A549 (cell line): Measurements from ENCODE around the gene FBXL13. TPM values are rescaled to one million over a fixed set of nuclear protein-coding genes. Genes with fewer than 3 reads are reported as not detected.

ENCODE experiments used
- ATAC-seq, 2 experiments: fragments of 200-7000 bp in 1 of 2; fragments of >200 bp in 1 of 2; cut with Nextera tagmentation in 1 of 2; cut with Tn5 transposase in 1 of 2; 3 replicates each; pipeline versions ENCODE4 v1.8.0 to v1.9.1; 2018 to 2020; ENCODE audit warnings: mild to moderate bottlenecking in 1 of 2, moderate library complexity in 1 of 2
- CTCF ChIA-PET: fragments of 300-600 bp; sonication (Branson Sonifier 250); formaldehyde crosslinking; extraction: SDS; loops from one replicate; lab custom pipeline; 2021; ENCODE audit warnings: antibody characterized with exemption, inconsistent platforms; lab: Yijun Ruan, JAX
- POLR2A ChIA-PET: fragments of 350-600 bp; formaldehyde crosslinking; extraction: SDS; loops from one replicate; lab custom pipeline; 2021; ENCODE audit warnings: antibody characterized with exemption, inconsistent platforms; lab: Yijun Ruan, JAX
- DNase-seq, 2 experiments: peaks; one replicate each; pipeline versions ENCODE4 v3.0.0 to v3.0.0-alpha.2; 2011 to 2016; ENCODE audit warnings: low read depth in 1 of 2, low spot score in 1 of 2
- FAIRE-seq: peaks from 2 replicates; lab custom pipeline; 2011; peaks lifted over from hg19 to GRCh38; lab: Jason Lieb, UNC
- H3K27ac ChIP-seq, 2 experiments: fragments of >200 bp; sonication (Bioruptor Twin); formaldehyde crosslinking; 3 replicates each; pipeline ENCODE4 v1.5.1; 2016 to 2017
- H3K4me1 ChIP-seq: fragments of >200 bp; sonication (Bioruptor Twin); formaldehyde crosslinking; 3 replicates; pipeline ENCODE4 v1.6.1; 2016
- H3K4me2 ChIP-seq: fragments of >200 bp; sonication (Bioruptor Twin); formaldehyde crosslinking; 3 replicates; pipeline ENCODE4 v1.6.1; 2016
- H3K4me3 ChIP-seq: fragments of >200 bp; sonication (Bioruptor Twin); formaldehyde crosslinking; 3 replicates; pipeline ENCODE4 v1.5.1; 2016
- H3K9me3 ChIP-seq: fragments of >200 bp; sonication (Bioruptor Twin); formaldehyde crosslinking; 3 replicates; pipeline ENCODE4 v1.6.1; 2016
- ATOH8 ChIP-seq: fragments of 250-450 bp; sonication (Bioruptor Pico); IDR thresholded peaks from 2 replicates; pipeline ENCODE4 v1.5.0; 2020; ENCODE audit warnings: low read depth, mild to moderate bottlenecking, moderate library complexity
- FOSL2 ChIP-seq, 2 experiments: fragments of 450-650 bp in 1 of 2; fragments of >200 bp in 1 of 2; sonication (Bioruptor Twin) in 1 of 2; formaldehyde crosslinking; IDR thresholded peaks; 2 replicates each; pipeline versions ENCODE4 v1.5.0 to v1.6.1; 2016 to 2020; ENCODE audit warnings: mild to moderate bottlenecking in 1 of 2, moderate library complexity in 1 of 2
- FOXS1 ChIP-seq: fragments of 250-450 bp; sonication (Bioruptor Pico); IDR thresholded peaks from 2 replicates; pipeline ENCODE4 v1.5.0; 2020; ENCODE audit warnings: mild to moderate bottlenecking, moderate library complexity
- HDAC2 ChIP-seq: fragments of 200-600 bp; sonication (generic); IDR thresholded peaks from 2 replicates; pipeline ENCODE4 v1.6.1; 2016
- HEYL ChIP-seq: fragments of 250-450 bp; sonication (Bioruptor Pico); IDR thresholded peaks from 2 replicates; pipeline ENCODE4 v1.8.0; 2021; ENCODE audit warnings: mild to moderate bottlenecking, moderate library complexity
- JUN ChIP-seq, 2 experiments: fragments of >200 bp; sonication (Bioruptor Twin); formaldehyde crosslinking; IDR thresholded peaks; 2 replicates in 1 of 2; 3 replicates in 1 of 2; pipeline ENCODE4 v1.6.1; 2016 to 2017
- JUNB ChIP-seq: fragments of >200 bp; sonication (Bioruptor Twin); formaldehyde crosslinking; IDR thresholded peaks from 2 replicates; pipeline ENCODE4 v1.6.1; 2016
- MAFK ChIP-seq: fragments of 450-650 bp; IDR thresholded peaks from 2 replicates; pipeline ENCODE4 v1.6.1; 2014; ENCODE audit not compliant: partially characterized antibody
- MAZ ChIP-seq: fragments of 150-350 bp; IDR thresholded peaks from 2 replicates; pipeline ENCODE4 v1.6.1; 2014; ENCODE audit warnings: antibody characterized with exemption, low read depth, low read length, borderline replicate concordance
- NFE2L2 ChIP-seq: fragments of 150-350 bp; conservative IDR thresholded peaks from 2 replicates; pipeline ENCODE4 v1.6.1; 2014; ENCODE audit warnings: low read length
- POLR2A ChIP-seq: IDR thresholded peaks from 2 replicates; pipeline ENCODE4 v1.6.1; 2012; ENCODE audit warnings: mild to moderate bottlenecking, low read length
- POLR2AphosphoS2 ChIP-seq: conservative IDR thresholded peaks from 2 replicates; pipeline ENCODE4 v1.6.1; 2012; ENCODE audit warnings: low read length, improper control_type of control experiment, inconsistent platforms
- REST ChIP-seq: fragments of 200-600 bp; sonication (generic); IDR thresholded peaks from 2 replicates; pipeline ENCODE4 v1.6.1; 2016; ENCODE audit warnings: antibody characterized with exemption, mild to moderate bottlenecking, moderate library complexity
- SMC3 ChIP-seq: fragments of >200 bp; sonication (Bioruptor Twin); formaldehyde crosslinking; IDR thresholded peaks from 3 replicates; pipeline ENCODE4 v1.6.1; 2018; ENCODE audit warnings: inconsistent platforms
- ZFP36 ChIP-seq: fragments of 450-650 bp; IDR thresholded peaks from 2 replicates; pipeline ENCODE4 v1.6.1; 2014; ENCODE audit warnings: borderline replicate concordance; ENCODE audit not compliant: partially characterized antibody
- WGBS: methylation state at CpG from one replicate; pipeline ENCODE4 v1.1.6; 2017; ENCODE audit errors: missing lambda C conversion rate; 5-methylcytosine and 5-hydroxymethylcytosine counted together
- polyA plus RNA-seq, 4 experiments: library from polyadenylated mRNA; depleted of rRNA in 3 of 4; stranded (reverse); fragments of >200 nt; fragmentation: RNase III in 1 of 4; extraction: RNeasy Plus Mini Kit Qiagen cat#74134 plus additional on column Dnase treatment in 1 of 4; gene quantifications; 2 replicates in 3 of 4; 3 replicates in 1 of 4; pipeline ENCODE4 v1.2.3, GENCODE V29; 2011 to 2017
- TF ChIP-seq, protein P1 (sequence below): fragments of 150-350 bp; IDR thresholded peaks from 2 replicates; pipeline ENCODE4 v1.6.1; 2014; ENCODE audit warnings: low read depth, mild to moderate bottlenecking, low read length

FBXL13 gene
- polyA plus RNA-seq, 2 of the 4 experiments (the other 2 are of a cell fraction), result 0.45 to 0.70 TPM

GRCh38 chr7:102991077-102991539, 83.5 kb downstream of the FBXL13 start:
- peak overlapping the region; percentile 78 for H3K4me2 ChIP-seq
- H3K4me3 ChIP-seq, result no peak overlapping the region
- no peak for FAIRE-seq
- DNase-seq, result peak in 1 of 2 experiments; percentile 4
- TF ChIP-seq FOXS1 (CRISPR knock-in tag) (no peak), POLR2A (no peak), ZFP36 (no peak), MAZ (no peak), SMC3 (no peak), NFE2L2 (no peak), REST (no peak), HEYL (CRISPR knock-in tag) (no peak)
- ATAC-seq, result no peak; a peak in 1 of 6 replicates
- POLR2A ChIA-PET, result no interaction called here
- 0 out of 3 replicates have a peak, but pooled peaks cover 3% of the 10 kb centered on the region for H3K9me3 ChIP-seq
- CTCF ChIA-PET, result no interaction called here
- H3K27ac ChIP-seq, result peak overlapping the region; percentile 78 to 88
- H3K4me1 ChIP-seq, result peaks cover 37% of the 10 kb centered on the region

DNA sequence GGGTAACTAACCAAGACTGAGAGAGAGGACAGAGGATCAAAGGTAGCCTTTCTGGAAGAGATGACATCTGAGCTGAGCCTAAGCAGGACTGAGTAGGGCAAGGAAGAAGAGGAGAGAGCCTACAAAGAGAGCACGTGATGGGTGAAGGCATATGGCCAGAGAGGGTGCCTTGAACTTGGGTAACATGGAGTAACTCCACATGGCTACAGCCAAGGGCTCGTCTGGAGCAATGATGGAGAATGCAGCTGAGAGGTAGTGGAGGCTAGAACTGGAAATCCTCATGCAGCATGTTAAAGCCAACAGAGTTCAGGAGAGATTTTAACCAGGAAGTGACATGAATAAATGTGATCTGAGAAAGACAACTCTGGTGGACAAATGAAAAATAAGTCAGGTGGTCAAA, 84.0 kb downstream of the FBXL13 start:
- ATAC-seq, result no peak
- Histone ChIP-seq H3K4me3 (no peak overlapping the region), H3K9me3 (0 out of 3 replicates have a peak, but pooled peaks cover 3% of the 10 kb centered on the region), H3K4me2 (no peak overlapping the region; the same call in 2 of the 3 replicates), H3K4me1 (peaks cover 37% of the 10 kb centered on the region), H3K27ac (peak overlapping the region; percentile 78 to 88)
- 72% methylated on average over 2 of the region's 2 CpGs for WGBS
- POLR2A ChIA-PET, result no interaction called here
- no peak for TF ChIP-seq JUN (IDR thresholded peaks at IDR 0.05)
- TF ChIP-seq, all 56 proteins: peak for 0
- FAIRE-seq (no peak), DNase-seq (no peak)
- CTCF ChIA-PET, result no interaction called here

- POLR2A ChIA-PET, result no interaction called here
- peak overlapping the region; percentile 50 to 78; a peak in 4 of 6 replicates for H3K27ac ChIP-seq
- FAIRE-seq, result no peak
- 81% methylated on average over 6 of the region's 6 CpGs for WGBS
- TF ChIP-seq, protein P1, sequence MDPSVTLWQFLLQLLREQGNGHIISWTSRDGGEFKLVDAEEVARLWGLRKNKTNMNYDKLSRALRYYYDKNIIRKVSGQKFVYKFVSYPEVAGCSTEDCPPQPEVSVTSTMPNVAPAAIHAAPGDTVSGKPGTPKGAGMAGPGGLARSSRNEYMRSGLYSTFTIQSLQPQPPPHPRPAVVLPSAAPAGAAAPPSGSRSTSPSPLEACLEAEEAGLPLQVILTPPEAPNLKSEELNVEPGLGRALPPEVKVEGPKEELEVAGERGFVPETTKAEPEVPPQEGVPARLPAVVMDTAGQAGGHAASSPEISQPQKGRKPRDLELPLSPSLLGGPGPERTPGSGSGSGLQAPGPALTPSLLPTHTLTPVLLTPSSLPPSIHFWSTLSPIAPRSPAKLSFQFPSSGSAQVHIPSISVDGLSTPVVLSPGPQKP, result no peak
- TF ChIP-seq HDAC2 (no peak), JUNB (no peak), MAFK (no peak), POLR2A (no peak), ATOH8 (no peak), POLR2AphosphoS2 (no peak), FOSL2 (IDR thresholded peaks at IDR 0.05) (no peak), FOSL2 (CRISPR knock-in tag; IDR thresholded peaks at IDR 0.05) (no peak), MAZ (no peak)
- no peaks in the 10 kb centered on the region for H3K9me3 ChIP-seq
- H3K4me3 ChIP-seq, result no peak overlapping the region
- peaks cover 34% of the 10 kb centered on the region for H3K4me1 ChIP-seq
- ATAC-seq, result no peak
- CTCF ChIA-PET, result interaction anchor here (1.0 to 1.5 kb wide), 3 partner anchors 43 to 168 kb away, joined by 3 read pairs; no protein-coding TSS in a partner anchor
- no peak for DNase-seq
- H3K4me2 ChIP-seq, result no peak overlapping the region; the same call in 2 of the 3 replicates
Observed at GRCh38 chr7:102988631-102989560, 85.7 kb downstream of the FBXL13 start.
